ENCODE measurements around the gene MGAT3. TPM values are rescaled to one million over a fixed set of nuclear protein-coding genes. Genes with fewer than 3 reads are reported as not detected.

The MGAT3 gene
- total and polyA plus RNA-seq, 2 of the 8 experiments (the other 6 are each of a cell fraction or from before 2014, with no cell fraction given), result 4.3 to 9.2 TPM

DNA sequence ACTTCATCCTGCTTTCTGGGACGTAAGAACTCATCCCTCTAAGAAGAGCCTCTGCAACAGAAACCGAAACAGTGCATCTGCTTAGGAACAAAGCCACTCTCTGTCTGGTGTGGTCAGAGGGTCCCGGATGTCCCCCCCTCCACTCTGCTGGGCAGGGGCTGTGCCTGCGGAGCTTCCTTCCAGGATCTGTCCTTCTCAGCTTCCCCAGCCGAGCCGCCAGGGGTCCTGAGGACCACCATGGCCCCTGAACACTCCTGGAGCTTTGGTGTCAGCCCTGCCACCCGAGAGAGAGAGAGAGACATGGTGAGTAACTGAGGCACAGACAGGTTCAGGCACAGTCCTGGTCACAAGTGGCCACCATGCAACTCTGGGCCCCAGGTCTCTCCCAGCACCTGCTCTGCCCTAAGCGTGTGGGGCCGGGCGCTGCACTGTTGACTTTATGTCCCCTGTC is 24.4 kb upstream of the MGAT3 start:
- POLR2A ChIA-PET (ENCODE audit: partially characterized antibody), result no interaction called here
- Histone ChIP-seq H4K5ac (ENCODE audit: insufficient read length, low read depth, low read length) (no peak overlapping the region), H2BK15ac (ENCODE audit: low read length) (no peak overlapping the region), H3K79me1 (ENCODE audit: low read depth, low read length) (no peaks in the 10 kb centered on the region; the same call in 1 of the 2 replicates), H3K27ac (ENCODE audit: low read depth, low read length) (no peak overlapping the region), H2BK120ac (replicated peaks; ENCODE audit: low read depth, low read length) (no peak overlapping the region), H3K36me3 (ENCODE audit: control insufficient read depth in 2 of 4, insufficient read depth in 4 of 4, low read length in 3 of 4) (peaks cover 0 to 9% (median 2%) of the 10 kb centered on the region in 4 experiments; a peak in 4 of 8 replicates), H3K23ac (ENCODE audit: insufficient read length) (no peak overlapping the region), H4K20me1 (replicated peaks in 1 of 2; ENCODE audit: control insufficient read depth in 1 of 2, insufficient read depth in 2 of 2, low read length in 2 of 2) (peaks cover 0 to 3% of the 10 kb centered on the region in 2 experiments), H3K18ac (ENCODE audit: extremely low read depth, low read length) (no peak overlapping the region), H2AFZ (ENCODE audit: low read length) (no peak overlapping the region), H3K79me2 (ENCODE audit: control insufficient read depth in 1 of 2, insufficient read depth in 2 of 2, low read length in 2 of 2) (no peaks in the 10 kb centered on the region), H3K14ac (ENCODE audit: insufficient read length) (no peak overlapping the region), H4K8ac (ENCODE audit: extremely low read depth, insufficient read depth, low read length) (no peak overlapping the region), H3K27me3 (replicated peaks in 1 of 4; ENCODE audit: control insufficient read depth in 3 of 4, extremely low read depth in 1 of 4, insufficient read depth in 3 of 4, low read length in 3 of 4) (no peaks in the 10 kb centered on the region; a peak in 1 of 7 replicates), H2AK5ac (ENCODE audit: low read depth, low read length) (no peak overlapping the region), H3K23me2 (ENCODE audit: low read depth, low read length) (peaks cover 1% of the 10 kb centered on the region; the same call in 1 of the 2 replicates), H2BK12ac (ENCODE audit: low read depth, low read length) (no peak overlapping the region), H3K9ac (replicated peaks in 1 of 4; ENCODE audit: extremely low read depth in 1 of 4, low read depth in 3 of 4, low read length in 3 of 4) (no peak overlapping the region), H3K4me3 (ENCODE audit: extremely low read depth in 1 of 4, insufficient read depth in 2 of 4, low read depth in 3 of 4, low read length in 4 of 4) (no peak overlapping the region), H3K56ac (replicated peaks; ENCODE audit: insufficient read length, low read depth, low read length) (no peak overlapping the region), H3K4me2 (ENCODE audit: insufficient read depth in 1 of 2, low read depth in 2 of 2, low read length in 2 of 2) (no peak overlapping the region), H3K4ac (replicated peaks; ENCODE audit: insufficient read length, low read depth, low read length) (no peak overlapping the region), H3K9me3 (ENCODE audit: insufficient read depth in 2 of 2, low read depth in 1 of 2, low read length in 1 of 2) (no peaks in the 10 kb centered on the region), H3K4me1 (replicated peaks in 1 of 4; ENCODE audit: control insufficient read depth in 3 of 4, insufficient read depth in 4 of 4, low read length in 3 of 4) (peaks cover 8 to 24% (median 18%) of the 10 kb centered on the region in 4 experiments), H2BK5ac (ENCODE audit: low read depth, low read length) (no peak overlapping the region), H4K91ac (replicated peaks; ENCODE audit: insufficient read length, low read length) (no peak overlapping the region), H2BK20ac (ENCODE audit: low read length) (no peak overlapping the region)
- no peak for TF ChIP-seq BCL11A (IDR thresholded peaks at IDR 0.05; ENCODE audit: low read depth in 2 of 2, low read length in 2 of 2)
- no peak for TF ChIP-seq KDM1A (IDR thresholded peaks at IDR 0.05; ENCODE audit: borderline replicate concordance, low read length)
- no peak for TF ChIP-seq TEAD4 (IDR thresholded peaks at IDR 0.05; ENCODE audit: low read depth, low read length)
- no peak for TF ChIP-seq SRF (IDR thresholded peaks at IDR 0.05; ENCODE audit: low read depth, low read length)
- TF ChIP-seq YY1 (IDR thresholded peaks at IDR 0.05; ENCODE audit: low read depth, low read length), result no peak
- no peak for TF ChIP-seq TBP (IDR thresholded peaks at IDR 0.05; ENCODE audit: low read depth, low read length)
- no peak for TF ChIP-seq CREB1 (IDR thresholded peaks at IDR 0.05)
- TF ChIP-seq ZNF274 (IDR thresholded peaks at IDR 0.05; ENCODE audit: borderline replicate concordance, extremely low read depth, low read length), result no peak
- no peak for TF ChIP-seq CTCF (IDR thresholded peaks at IDR 0.05; ENCODE audit: control extremely low read depth in 1 of 3, insufficient read depth in 1 of 3, low read depth in 1 of 3, low read length in 3 of 3)
- TF ChIP-seq CHD1 (IDR thresholded peaks at IDR 0.05; ENCODE audit: low read depth, low read length), result no peak
- FAIRE-seq, result no peak
- CTCF ChIA-PET (ENCODE audit: partially characterized antibody), result interaction anchor here (1.0 kb wide), 1 partner anchor 143 kb away, joined by 3 read pairs; no protein-coding TSS in a partner anchor
- 91% methylated on average over 10 of the region's 10 CpGs; no CpG with 5 or more reads in 1 of the 2 experiments for WGBS, 2 experiments (ENCODE audit: extremely low coverage in 1 of 2, insufficient coverage in 1 of 2, insufficient read length in 1 of 2, insufficient replicate concordance in 2 of 2, low coverage in 1 of 2, low lambda C conversion rate in 2 of 2, missing lambda C conversion rate in 1 of 2)
- no peak for DNase-seq (ENCODE audit: low read depth in 1 of 2, low spot score in 2 of 2)

Measured in H1 (cell line).